PC-9 (cell line): ENCODE results near the gene HTT-AS. TPM values are rescaled to one million over a fixed set of nuclear protein-coding genes. Genes with fewer than 3 reads are reported as not detected.
"Not testable (repeated sequence)": the region's sequence is repeated elsewhere in the genome, so short reads cannot be mapped to it uniquely, and the experiment has no call there.

Source experiments
- BruUV-seq: library from RNA; stranded (reverse); fragments of 400-500 nt; replicated peaks from 2 replicates; lab custom pipeline; 2021; lab: Mats Ljungman, UMichigan
- CTCF ChIA-PET: fragments of 300-600 bp; sonication (Branson Sonifier 250); formaldehyde crosslinking; loops from one replicate; lab custom pipeline; 2022; ENCODE audit warnings: antibody characterized with exemption; lab: Charles Lee
- POLR2A ChIA-PET: fragments of 300-600 bp; sonication (Branson Sonifier 250); formaldehyde crosslinking; loops from one replicate; lab custom pipeline; 2022; ENCODE audit warnings: antibody characterized with exemption; ENCODE audit not compliant: unreplicated experiment; lab: Charles Lee
- DNase-seq, 2 experiments: peaks; one replicate each; pipeline versions ENCODE4 v3.0.0 to v3.0.0-alpha.2; 2015 to 2022; ENCODE audit warnings: mixed read lengths in 1 of 2
- H2AFZ ChIP-seq: fragments of 200-600 bp; sonication (generic); 2 replicates; pipeline ENCODE4 v1.8.1; 2017; ENCODE audit warnings: antibody characterized with exemption
- H3F3A ChIP-seq: fragments of 200-600 bp; sonication (generic); 2 replicates; pipeline ENCODE4 v1.8.1; 2017; ENCODE audit warnings: antibody characterized with exemption, mild to moderate bottlenecking, low read depth; ENCODE audit not compliant: insufficient read depth
- H3K27ac ChIP-seq: fragments of 200-600 bp; sonication (generic); 2 replicates; pipeline ENCODE4 v1.6.1; 2016; ENCODE audit warnings: mixed run types
- H3K27me3 ChIP-seq: fragments of 200-600 bp; sonication (generic); 2 replicates; pipeline ENCODE4 v1.6.1; 2016; ENCODE audit warnings: low read depth, mixed run types; ENCODE audit not compliant: insufficient read depth
- H3K36me3 ChIP-seq: fragments of 200-600 bp; sonication (generic); 2 replicates; pipeline ENCODE4 v1.6.1; 2016; ENCODE audit warnings: low read depth, mixed run types
- H3K4me1 ChIP-seq: fragments of 200-600 bp; sonication (generic); replicated peaks from 2 replicates; pipeline ENCODE4 v1.6.1; 2016; ENCODE audit warnings: mixed run types; ENCODE audit not compliant: insufficient read depth
- H3K4me2 ChIP-seq: fragments of 200-600 bp; sonication (generic); 2 replicates; pipeline ENCODE4 v1.6.1; 2017; ENCODE audit warnings: mixed run types
- H3K4me3 ChIP-seq: fragments of 200-600 bp; sonication (generic); 2 replicates; pipeline ENCODE4 v1.6.1; 2016; ENCODE audit warnings: mixed run types
- H3K79me2 ChIP-seq: fragments of 200-600 bp; sonication (generic); 2 replicates; pipeline ENCODE4 v1.6.1; 2017; ENCODE audit warnings: low read depth, mixed run types
- H3K9me2 ChIP-seq: fragments of 200-600 bp; sonication (generic); 2 replicates; pipeline ENCODE4 v1.8.1; 2017; ENCODE audit warnings: mild to moderate bottlenecking; ENCODE audit not compliant: insufficient read depth
- H3K9me3 ChIP-seq: fragments of 200-600 bp; sonication (generic); 2 replicates; pipeline ENCODE4 v1.8.1; 2016; ENCODE audit warnings: low read depth; ENCODE audit not compliant: insufficient read depth
- H4K20me1 ChIP-seq: fragments of 200-600 bp; sonication (generic); 2 replicates; pipeline ENCODE4 v1.8.1; 2017; ENCODE audit not compliant: insufficient read depth
- CTCF ChIP-seq: fragments of 200-600 bp; sonication (generic); conservative IDR thresholded peaks from 2 replicates; pipeline ENCODE4 v1.6.1; 2017; ENCODE audit warnings: mixed run types, antibody characterized with exemption, mild to moderate bottlenecking, moderate library complexity
- EZH2 ChIP-seq: fragments of 200-600 bp; sonication (generic); IDR thresholded peaks from 2 replicates; pipeline ENCODE4 v1.8.0; 2017; ENCODE audit warnings: antibody characterized with exemption, low read depth
- intact Hi-C: fragments of 100-400 bp; cut with micrococcal nuclease; formaldehyde crosslinking; loops from one replicate; pipeline ENCODE4 v1.10.0; 2022; ENCODE audit not compliant: unreplicated experiment
- total RNA-seq: library from RNA; stranded (reverse); gene quantifications from 2 replicates; pipeline ENCODE4 v1.2.3, GENCODE V29; 2021

HTT-AS gene
- total RNA-seq, 1 experiment from 2014 or later: not detected

- Histone ChIP-seq H3K27ac (no peak overlapping the region), H3K4me2 (no peak overlapping the region), H4K20me1 (no peaks in the 10 kb centered on the region), H3K79me2 (no peaks in the 10 kb centered on the region), H3K36me3 (no peaks in the 10 kb centered on the region), H2AFZ (no peak overlapping the region), H3K9me2 (no peaks in the 10 kb centered on the region), H3K27me3 (no peaks in the 10 kb centered on the region), H3K4me1 (no peaks in the 10 kb centered on the region), H3F3A (no peaks in the 10 kb centered on the region), H3K4me3 (no peak overlapping the region), H3K9me3 (no peaks in the 10 kb centered on the region)
- TF ChIP-seq EZH2: no peak
- TF ChIP-seq CTCF: no peak
- intact Hi-C loops: no loop called here
- no TSS peak for BruUV-seq
- ChIA-PET CTCF (no interaction called here), POLR2A (no interaction called here)
- no peak for DNase-seq
Observed at GRCh38 chr4:3096202-3096601, 21.9 kb upstream of the HTT-AS start.

GRCh38 chr4:3094701-3095100 is 20.4 kb upstream of the HTT-AS start:
- H3K27ac ChIP-seq, H3K27me3 ChIP-seq, BruUV-seq, H3K4me2 ChIP-seq, H3K36me3 ChIP-seq, H3K9me3 ChIP-seq, intact Hi-C loops, H3K4me3 ChIP-seq, H3K79me2 ChIP-seq, H4K20me1 ChIP-seq, H3F3A ChIP-seq, DNase-seq, H3K9me2 ChIP-seq, CTCF ChIA-PET, H3K4me1 ChIP-seq, H2AFZ ChIP-seq, POLR2A ChIA-PET: not testable (repeated sequence)

- no TSS peak for BruUV-seq
Observed at GRCh38 chr4:3091464-3091863, 17.1 kb upstream of the HTT-AS start.

More at GRCh38 chr4:3091464-3091863, 17.1 kb upstream of the HTT-AS start:
- no peak for TF ChIP-seq CTCF
- TF ChIP-seq EZH2: no peak
- ChIA-PET POLR2A (no interaction called here), CTCF (no interaction called here)
- Histone ChIP-seq H3K9me2 (no peaks in the 10 kb centered on the region), H2AFZ (no peak overlapping the region), H3K27me3 (no peaks in the 10 kb centered on the region), H3K79me2 (no peaks in the 10 kb centered on the region), H3K4me1 (no peaks in the 10 kb centered on the region), H4K20me1 (no peaks in the 10 kb centered on the region), H3K4me3 (no peak overlapping the region), H3K36me3 (no peaks in the 10 kb centered on the region), H3K27ac (no peak overlapping the region), H3F3A (no peaks in the 10 kb centered on the region), H3K4me2 (no peak overlapping the region), H3K9me3 (no peaks in the 10 kb centered on the region)
- intact Hi-C loops: no loop called here
- DNase-seq: no peak
